HG03045 (cell line): ENCODE data around the gene AMBRA1.

Experiments used
- ATAC-seq: cut with Tn5 transposase; IDR thresholded peaks from one replicate; pipeline ENCODE4 v1.9.1; 2021; ENCODE audit warnings: mild to moderate bottlenecking, moderate library complexity; ENCODE audit not compliant: unreplicated experiment

AMBRA1 gene

GRCh38 chr11:46445920-46446771, 147.7 kb downstream of the AMBRA1 start:
- no peak for ATAC-seq

GRCh38 chr11:46445192-46445919, 148.5 kb downstream of the AMBRA1 start:
- no peak for ATAC-seq

GRCh38 chr11:46444305-46444704, 149.5 kb downstream of the AMBRA1 start:
- no peak for ATAC-seq

GRCh38 chr11:46438211-46438610, 155.6 kb downstream of the AMBRA1 start:
- no peak for ATAC-seq

GRCh38 chr11:46437122-46437689, 156.6 kb downstream of the AMBRA1 start:
- no peak for ATAC-seq

GRCh38 chr11:46436113-46436512, 157.7 kb downstream of the AMBRA1 start:
- no peak for ATAC-seq

- no peak for ATAC-seq
Observed at GRCh38 chr11:46435679-46436078, 158.1 kb downstream of the AMBRA1 start.

GRCh38 chr11:46431211-46431610, 162.6 kb downstream of the AMBRA1 start:
- no peak for ATAC-seq

GRCh38 chr11:46429717-46430116, 164.1 kb downstream of the AMBRA1 start:
- no peak for ATAC-seq

- ATAC-seq: no peak
Observed at GRCh38 chr11:46427364-46427763, 166.5 kb downstream of the AMBRA1 start.

- no peak for ATAC-seq
Observed at GRCh38 chr11:46426233-46426991, 167.4 kb downstream of the AMBRA1 start.

- no peak for ATAC-seq
Observed at GRCh38 chr11:46422588-46422987, 171.2 kb downstream of the AMBRA1 start.

- no peak for ATAC-seq
Observed at GRCh38 chr11:46421257-46421880, 172.5 kb downstream of the AMBRA1 start.

- ATAC-seq: no peak
Observed at GRCh38 chr11:46420513-46420912, 173.3 kb downstream of the AMBRA1 start.

GRCh38 chr11:46418751-46419150, 175.1 kb downstream of the AMBRA1 start:
- no peak for ATAC-seq

- ATAC-seq: no peak
Observed at GRCh38 chr11:46417711-46418110, 176.1 kb downstream of the AMBRA1 start.

GRCh38 chr11:46414879-46415278, 178.9 kb downstream of the AMBRA1 start:
- ATAC-seq: no peak

GRCh38 chr11:46414466-46414796, 179.4 kb downstream of the AMBRA1 start:
- ATAC-seq: no peak

GRCh38 chr11:46413760-46414465, 179.9 kb downstream of the AMBRA1 start:
- no peak for ATAC-seq

GRCh38 chr11:46410021-46410420, 183.8 kb downstream of the AMBRA1 start:
- ATAC-seq: no peak
